ENCODE measurements around the gene ADAMTS16.

DNA sequence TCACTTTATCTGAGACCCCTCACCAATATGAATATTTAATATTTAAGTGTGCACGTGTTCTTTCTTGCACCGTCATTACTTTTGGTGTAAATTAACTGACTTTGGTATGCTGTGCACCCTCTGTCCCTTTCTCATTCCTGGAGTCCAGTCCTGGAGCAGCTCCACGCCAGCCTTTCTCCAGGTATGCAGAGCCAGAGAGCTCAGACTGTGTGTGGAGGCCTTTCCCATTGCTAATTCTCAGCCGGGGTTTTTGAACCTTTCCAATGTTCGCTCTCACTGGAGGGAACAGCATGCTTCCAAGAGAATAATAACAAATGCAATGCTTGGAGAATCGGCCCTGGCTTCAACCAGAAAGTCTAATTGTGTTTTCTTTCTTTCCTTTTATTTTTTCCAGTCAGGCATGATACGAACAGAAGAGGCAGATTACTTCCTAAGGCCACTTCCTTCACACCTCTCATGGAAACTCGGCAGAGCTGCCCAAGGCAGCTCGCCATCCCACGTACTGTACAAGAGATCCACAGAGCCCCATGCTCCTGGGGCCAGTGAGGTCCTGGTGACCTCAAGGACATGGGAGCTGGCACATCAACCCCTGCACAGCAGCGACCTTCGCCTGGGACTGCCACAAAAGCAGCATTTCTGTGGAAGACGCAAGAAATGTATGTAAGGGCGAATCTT lies 41.7 kb downstream of the ADAMTS16 start:
- TF ChIP-seq FOXM1 (IDR thresholded peaks at IDR 0.05; ENCODE audit: borderline replicate concordance), result no peak
- TF ChIP-seq FOXA1 (IDR thresholded peaks at IDR 0.05), result no peak
- TF ChIP-seq FOXK2 (IDR thresholded peaks at IDR 0.05), result no peak
- no peak for TF ChIP-seq BHLHE40 (IDR thresholded peaks at IDR 0.05; ENCODE audit: borderline replicate concordance)
- TF ChIP-seq HDGF (IDR thresholded peaks at IDR 0.05; ENCODE audit: borderline replicate concordance), result no peak
- TF ChIP-seq NFRKB (IDR thresholded peaks at IDR 0.05), result no peak
- TF ChIP-seq TARDBP (IDR thresholded peaks at IDR 0.05), result no peak
- no peak for TF ChIP-seq ARNT (IDR thresholded peaks at IDR 0.05)
- TF ChIP-seq SUZ12 (IDR thresholded peaks at IDR 0.05), result no peak
- TF ChIP-seq, protein P1, sequence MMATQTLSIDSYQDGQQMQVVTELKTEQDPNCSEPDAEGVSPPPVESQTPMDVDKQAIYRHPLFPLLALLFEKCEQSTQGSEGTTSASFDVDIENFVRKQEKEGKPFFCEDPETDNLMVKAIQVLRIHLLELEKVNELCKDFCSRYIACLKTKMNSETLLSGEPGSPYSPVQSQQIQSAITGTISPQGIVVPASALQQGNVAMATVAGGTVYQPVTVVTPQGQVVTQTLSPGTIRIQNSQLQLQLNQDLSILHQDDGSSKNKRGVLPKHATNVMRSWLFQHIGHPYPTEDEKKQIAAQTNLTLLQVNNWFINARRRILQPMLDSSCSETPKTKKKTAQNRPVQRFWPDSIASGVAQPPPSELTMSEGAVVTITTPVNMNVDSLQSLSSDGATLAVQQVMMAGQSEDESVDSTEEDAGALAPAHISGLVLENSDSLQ (IDR thresholded peaks at IDR 0.05), result no peak
- no peak for TF ChIP-seq L3MBTL2 (conservative IDR thresholded peaks at IDR 0.05)
